Islet precursor cell (in vitro differentiated cells): Measurements from ENCODE around the gene C1GALT1C1L.
A peak's percentile ranks its signal among the peaks of the same experiment; 100 is the strongest.
"Not testable (repeated sequence)": the region's sequence is repeated elsewhere in the genome, so short reads cannot be mapped to it uniquely, and the experiment has no call there.

ENCODE experiments used
- DNase-seq: peaks from one replicate; pipeline ENCODE4 v3.0.0-alpha.2; 2018

The C1GALT1C1L gene

GRCh38 chr2:43676322-43677050, at the start of gene C1GALT1C1L:
Gene C1GALT1C1L (minus strand): TSS chr2:43676429. CDS start chr2:43676322, 107 bp downstream.
- no peak for DNase-seq

DNA sequence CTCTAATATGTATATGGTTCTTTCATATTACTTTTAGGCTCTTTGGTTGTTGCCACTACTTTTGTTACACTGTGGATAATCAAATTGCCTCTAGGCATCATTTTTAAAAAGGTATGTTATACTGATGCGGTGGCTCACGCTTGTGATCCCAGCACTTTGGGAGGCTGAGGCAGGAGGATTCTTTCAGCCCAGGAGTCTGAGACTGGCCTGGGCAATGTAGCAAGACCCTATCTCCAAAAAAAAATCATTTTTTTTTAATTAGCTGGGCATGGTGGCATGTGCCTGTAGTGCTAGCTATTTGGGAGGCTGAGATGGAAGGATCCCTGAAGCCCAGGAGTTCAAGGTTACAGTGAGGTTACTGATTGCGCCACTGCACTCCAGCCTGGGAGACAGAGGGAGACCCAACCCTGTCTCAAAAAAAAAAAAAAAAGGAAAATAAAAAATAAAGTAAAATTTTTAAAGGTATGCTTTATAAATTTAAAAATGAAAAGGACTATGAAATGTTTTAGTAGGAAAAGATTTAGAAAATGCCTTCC, 49.5 kb upstream of the C1GALT1C1L start:
- DNase-seq: no peak

GRCh38 chr2:43724728-43725526, 48.7 kb upstream of the C1GALT1C1L start:
- no peak for DNase-seq

- no peak for DNase-seq
Observed at GRCh38 chr2:43718530-43719124, 42.4 kb upstream of the C1GALT1C1L start.

- no peak for DNase-seq
Observed at GRCh38 chr2:43717322-43717721, 41.1 kb upstream of the C1GALT1C1L start.

DNA sequence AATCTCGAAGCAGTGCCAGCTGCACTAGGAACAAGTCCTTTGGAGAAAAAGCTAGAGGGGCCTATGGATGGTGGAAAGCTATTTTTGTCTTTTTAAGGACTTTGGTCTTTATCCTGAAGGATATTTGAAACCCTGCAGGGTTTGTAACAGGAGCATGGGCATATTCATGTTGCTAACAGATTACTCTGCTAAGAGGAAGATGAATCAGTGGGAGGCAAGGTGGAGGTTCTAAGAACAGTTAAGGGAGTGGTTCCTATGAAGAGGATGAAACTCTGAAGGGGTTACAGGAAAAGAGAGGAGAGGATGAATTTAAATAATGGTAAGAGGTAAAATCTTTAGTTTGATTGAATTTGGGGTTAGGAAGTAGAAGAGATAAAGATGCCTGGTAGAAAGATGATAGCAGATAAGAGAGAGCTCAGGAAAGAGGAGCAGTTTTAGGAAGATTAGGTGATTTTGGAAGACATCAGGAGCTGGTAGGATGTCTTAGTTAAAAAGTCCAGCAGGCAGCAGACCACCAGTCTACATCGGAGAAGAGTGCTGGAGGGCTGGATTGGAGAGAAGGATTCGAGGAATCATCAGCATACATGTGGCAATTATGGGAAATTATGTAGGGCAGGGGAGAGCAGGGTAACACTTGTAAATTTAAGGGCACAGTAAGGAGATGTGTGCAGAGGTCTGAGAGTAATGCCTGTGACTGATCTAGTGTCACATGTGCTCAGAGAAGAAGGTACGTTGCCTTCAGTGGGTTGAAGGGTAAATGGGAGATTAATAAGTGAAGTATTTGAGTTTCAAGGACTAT, 39.3 kb upstream of the C1GALT1C1L start:
- DNase-seq: no peak

DNA sequence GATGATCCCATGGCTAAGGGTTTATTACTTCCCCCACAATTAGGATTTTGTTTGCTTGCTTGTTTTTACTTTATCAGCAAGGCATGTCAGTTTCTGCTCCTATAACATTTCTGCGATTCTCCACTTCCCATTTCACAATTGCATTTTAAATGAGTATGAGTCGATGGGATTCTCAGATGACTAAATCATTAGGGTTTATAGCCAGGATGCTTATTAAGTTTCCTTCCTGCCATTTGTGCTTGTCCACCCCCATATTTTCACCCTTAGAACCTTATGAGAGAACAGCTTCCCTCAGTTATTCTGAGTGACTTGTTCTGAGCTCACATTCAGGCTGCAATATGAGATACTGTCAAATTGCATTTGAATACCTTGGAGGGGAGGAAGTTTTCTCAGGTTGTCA, 37.9 kb upstream of the C1GALT1C1L start:
- DNase-seq: no peak

DNA sequence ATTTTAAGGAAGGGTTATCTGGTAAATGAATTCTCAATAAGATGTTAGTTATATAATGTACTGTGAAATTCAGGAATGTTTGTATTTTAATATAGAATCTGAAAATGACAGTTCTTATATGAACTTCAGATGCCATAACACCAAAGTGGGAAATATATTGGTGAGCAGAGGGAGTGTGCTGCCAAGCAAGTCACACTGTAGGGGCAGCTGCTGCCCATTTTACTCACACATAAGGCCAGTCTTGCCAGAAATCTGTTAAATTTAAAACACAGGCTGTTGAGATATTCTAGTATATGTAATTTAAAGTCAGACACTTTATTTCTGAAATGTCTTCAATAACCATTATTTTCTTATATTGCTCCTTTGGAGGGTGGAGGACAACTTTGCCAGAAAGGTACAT, 34.6 kb upstream of the C1GALT1C1L start:
- DNase-seq: no peak

DNA sequence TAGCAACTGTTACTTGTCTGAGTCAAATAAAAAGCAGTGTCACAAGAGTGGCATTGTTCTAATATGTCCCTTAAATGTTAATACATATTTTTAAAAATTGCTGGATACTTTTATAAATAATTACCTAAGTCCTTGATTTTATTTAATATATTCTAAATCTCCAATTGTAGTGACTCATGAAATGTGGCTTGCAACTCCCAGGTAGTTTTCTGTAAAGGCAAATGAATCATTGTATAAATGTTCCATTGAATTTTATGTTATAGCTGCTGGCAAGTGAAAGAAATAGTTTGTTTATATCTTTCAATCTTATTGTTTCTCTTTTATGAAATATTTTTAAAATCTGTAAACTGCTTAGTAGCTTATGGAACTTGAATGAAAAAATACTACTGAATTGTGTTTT, 32.7 kb upstream of the C1GALT1C1L start:
- no peak for DNase-seq

DNA sequence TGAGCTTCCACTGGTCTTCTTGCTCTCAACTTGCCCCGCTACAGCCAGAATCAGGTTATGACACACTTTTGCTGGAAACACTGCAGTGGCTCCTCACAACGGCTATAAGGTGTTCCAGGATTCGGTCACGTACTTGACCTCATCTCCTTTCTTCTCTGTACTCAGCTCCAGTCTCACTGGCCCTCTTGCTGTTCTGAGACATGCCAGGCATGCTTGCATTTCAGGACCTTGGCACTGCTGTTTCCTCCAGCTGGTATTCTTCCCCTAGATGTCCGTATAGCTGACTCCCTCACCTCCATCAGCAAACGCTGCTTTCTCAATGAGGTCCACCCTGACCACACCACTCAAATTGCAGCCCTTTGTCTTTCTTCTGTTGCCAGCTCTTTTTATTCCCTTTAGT, 31.9 kb upstream of the C1GALT1C1L start:
- DNase-seq: no peak

GRCh38 chr2:43707255-43708015, 31.2 kb upstream of the C1GALT1C1L start:
- DNase-seq: peak; percentile 73

DNA sequence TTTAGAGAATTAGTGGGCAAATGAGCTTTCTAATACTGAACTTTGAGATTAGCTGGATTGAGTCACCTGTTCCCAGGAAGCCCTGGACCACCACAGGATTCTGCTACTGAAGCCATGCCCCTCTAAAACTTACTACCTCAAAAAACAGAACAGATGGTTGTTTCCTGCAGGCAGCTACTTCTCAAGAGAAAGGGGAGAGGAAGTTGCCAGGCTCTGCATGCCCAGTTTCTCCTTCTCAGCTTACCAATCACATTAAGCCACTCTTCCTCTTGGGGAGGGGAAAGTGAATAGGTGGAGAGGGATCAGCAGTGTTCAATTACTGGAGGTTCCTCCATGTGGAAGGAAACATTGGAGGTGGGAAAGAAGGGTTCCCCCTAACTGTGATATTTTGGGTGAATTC, 24.9 kb upstream of the C1GALT1C1L start:
- no peak for DNase-seq

GRCh38 chr2:43699761-43700160, 23.5 kb upstream of the C1GALT1C1L start:
- DNase-seq: no peak

GRCh38 chr2:43698140-43698539, 21.9 kb upstream of the C1GALT1C1L start:
- not testable (repeated sequence) for DNase-seq

GRCh38 chr2:43692428-43692994, 16.3 kb upstream of the C1GALT1C1L start:
- DNase-seq: no peak

DNA sequence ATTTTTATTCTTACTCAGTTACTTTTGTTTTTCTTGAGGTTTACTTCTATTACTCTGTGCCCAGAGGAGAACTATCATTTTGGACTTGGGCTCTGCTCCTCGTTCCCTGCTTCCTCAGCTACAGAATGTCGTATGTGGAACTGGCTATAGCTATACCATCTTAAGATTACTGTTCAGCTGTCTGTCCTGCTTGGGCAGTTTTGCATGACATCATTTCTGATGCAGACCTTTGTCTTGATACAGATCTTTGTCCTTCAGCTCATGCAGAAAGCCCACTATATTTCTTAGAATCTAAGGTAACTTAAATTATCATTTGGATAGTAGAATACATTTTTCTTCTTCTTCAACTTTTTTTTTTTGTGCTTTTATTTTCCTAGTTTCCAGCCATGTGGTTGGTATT, 13.8 kb upstream of the C1GALT1C1L start:
- no peak for DNase-seq

GRCh38 chr2:43685357-43685756, 9.1 kb upstream of the C1GALT1C1L start:
- no peak for DNase-seq

DNA sequence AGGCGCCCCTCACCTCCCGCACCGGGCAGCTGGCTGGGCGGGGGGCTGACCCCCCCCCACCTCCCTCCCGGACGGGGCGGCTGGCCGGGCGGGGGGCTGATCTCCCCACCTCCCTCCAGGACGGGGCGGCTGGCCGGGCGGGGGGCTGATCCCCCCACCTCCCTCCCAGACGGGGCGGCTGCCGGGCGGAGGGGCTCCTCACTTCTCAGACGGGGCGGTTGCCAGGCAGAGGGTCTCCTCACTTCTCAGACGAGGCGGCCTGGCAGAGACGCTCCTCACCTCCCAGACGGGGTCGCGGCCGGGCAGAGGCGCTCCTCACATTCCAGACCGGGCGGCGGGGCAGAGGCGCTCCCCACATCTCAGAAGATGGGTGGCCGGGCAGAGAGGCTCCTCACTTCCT, 1.6 kb upstream of the C1GALT1C1L start:
- DNase-seq: not testable (repeated sequence)

DNA sequence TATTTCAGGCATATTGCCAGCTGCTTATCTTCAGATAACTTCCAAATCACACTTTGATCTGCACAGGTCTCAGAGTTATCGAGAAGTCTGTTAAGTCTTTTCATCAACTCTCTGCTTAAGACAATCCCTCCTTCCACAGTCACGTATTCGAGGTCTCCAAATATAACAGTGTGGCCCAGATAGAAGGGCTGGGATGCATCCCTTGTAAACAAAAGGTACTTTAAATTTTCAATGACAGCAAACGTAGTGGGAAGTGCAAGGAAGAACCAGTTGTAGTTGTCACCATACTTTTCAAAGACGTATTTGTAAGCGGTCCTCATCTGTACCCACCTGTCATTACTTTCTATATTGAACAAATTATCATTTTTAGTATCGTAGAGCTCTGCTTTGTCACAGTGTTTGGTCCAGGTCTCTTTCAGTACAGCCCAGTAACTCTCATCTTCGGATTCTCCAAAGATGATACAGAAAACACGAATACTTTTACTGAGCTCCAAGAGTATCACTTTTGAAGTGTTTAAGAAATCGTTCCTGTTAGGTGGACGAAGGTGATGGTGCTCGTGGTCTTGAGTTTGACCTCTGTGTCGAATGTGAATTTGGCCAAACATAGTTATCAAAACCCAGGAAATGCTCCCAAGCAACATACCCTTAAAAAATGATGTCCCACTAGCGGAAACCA, 445 bp downstream of the C1GALT1C1L start:
- no peak for DNase-seq

GRCh38 chr2:43657241-43657640, 19.0 kb downstream of the C1GALT1C1L start:
- no peak for DNase-seq

DNA sequence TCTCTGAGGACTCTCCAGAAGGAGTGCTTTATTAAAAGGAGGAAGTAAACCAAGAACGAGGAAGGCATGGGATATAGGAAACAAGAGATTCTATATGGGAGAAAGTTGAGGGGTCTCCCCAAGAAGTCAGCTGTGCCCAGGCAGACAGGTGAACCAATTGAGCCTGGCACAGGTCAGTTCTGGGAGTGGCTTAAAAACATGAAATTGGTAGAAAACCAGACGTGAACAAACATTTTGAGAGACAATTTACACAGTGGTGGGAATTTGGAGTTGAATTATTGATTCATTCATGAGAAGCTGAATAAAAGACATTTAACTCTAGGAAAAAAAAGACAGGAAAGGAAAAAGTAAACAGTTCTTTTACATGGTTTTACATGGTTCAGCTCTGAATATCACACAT, 22.7 kb downstream of the C1GALT1C1L start:
- DNase-seq: no peak
